OCI-LY3 (cell line): Measurements from ENCODE around the gene PHF24.
"Not testable (repeated sequence)": the region's sequence is repeated elsewhere in the genome, so short reads cannot be mapped to it uniquely, and the experiment has no call there.

Experiments used
- H2AFZ ChIP-seq: fragments of 200-600, 300-600 bp; shearing (Covaris generic); 2 replicates; pipeline ENCODE4 v1.6.0; 2014; ENCODE audit warnings: antibody characterized with exemption, low read depth, low read length
- H3K27ac ChIP-seq: fragments of 200-600, 300-600 bp; sonication (generic); 2 replicates; pipeline ENCODE4 v1.5.1; 2014; ENCODE audit warnings: mild to moderate bottlenecking, low read length, moderate library complexity, mixed read lengths
- H3K27me3 ChIP-seq: fragments of 200-600, 300-600 bp; sonication (generic); 2 replicates; pipeline ENCODE4 v1.6.1; 2014; ENCODE audit warnings: low read depth, low read length, mixed read lengths
- H3K36me3 ChIP-seq: fragments of 200-600, 300-600 bp; sonication (generic); replicated peaks from 2 replicates; pipeline ENCODE3; 2014; ENCODE audit warnings: low read depth, low read length, mixed read lengths
- H3K4me1 ChIP-seq: fragments of 300-600, 200-600 bp; sonication (generic); 2 replicates; pipeline ENCODE4 v1.6.1; 2014; ENCODE audit warnings: low read length, mixed read lengths
- H3K4me2 ChIP-seq: fragments of 200-600, 300-600 bp; sonication (generic); 2 replicates; pipeline ENCODE4 v1.6.1; 2014; ENCODE audit warnings: low read length, mixed read lengths
- H3K4me3 ChIP-seq: fragments of 300-600, 200-600 bp; sonication (generic); 2 replicates; pipeline ENCODE4 v1.5.1; 2014; ENCODE audit warnings: antibody characterized with exemption, mild to moderate bottlenecking, low read length, moderate library complexity
- H3K79me2 ChIP-seq: fragments of 300-600, 200-600 bp; shearing (Covaris generic); 2 replicates; pipeline ENCODE4 v1.6.1; 2014; ENCODE audit warnings: mild to moderate bottlenecking, low read length, mixed read lengths
- H3K9ac ChIP-seq: fragments of 300-600, 200-600 bp; shearing (Covaris generic); 2 replicates; pipeline ENCODE4 v1.6.0; 2014; ENCODE audit warnings: mild to moderate bottlenecking, low read length, moderate library complexity
- H3K9me3 ChIP-seq: fragments of 200-600, 300-600 bp; shearing (Covaris generic); 2 replicates; pipeline ENCODE4 v1.6.1; 2014; ENCODE audit warnings: low read length, mixed read lengths; ENCODE audit not compliant: insufficient read depth
- H4K20me1 ChIP-seq: fragments of 200-600, 300-600 bp; sonication (generic); 2 replicates; pipeline ENCODE4 v1.6.1; 2016; ENCODE audit warnings: low read length, mixed read lengths; ENCODE audit not compliant: insufficient read depth
- EZH2phosphoT487 ChIP-seq: fragments of 200-600 bp; shearing (Covaris generic); IDR thresholded peaks from 2 replicates; pipeline ENCODE4 v1.6.1; 2018; ENCODE audit warnings: antibody characterized with exemption, mixed run types, low read depth
- TF ChIP-seq, protein P1 (sequence below): fragments of 200-600, 300-600 bp; sonication (generic); IDR thresholded peaks from 2 replicates; pipeline ENCODE4 v1.5.1; 2014; ENCODE audit warnings: antibody characterized with exemption, low read length, low read depth

The PHF24 gene

GRCh38 chr9:35010351-35010958, 52.4 kb downstream of the PHF24 start:
- Histone ChIP-seq H3K79me2 (no peaks in the 10 kb centered on the region), H3K36me3 (peaks cover 14% of the 10 kb centered on the region), H3K27ac (no peak overlapping the region), H3K4me2 (no peak overlapping the region), H4K20me1 (no peaks in the 10 kb centered on the region), H3K27me3 (no peaks in the 10 kb centered on the region), H3K4me1 (no peaks in the 10 kb centered on the region), H3K9ac (no peak overlapping the region), H3K9me3 (peaks cover 13% of the 10 kb centered on the region; the same call in 1 of the 2 replicates), H2AFZ (no peak overlapping the region), H3K4me3 (no peak overlapping the region)
- no peak for TF ChIP-seq EZH2phosphoT487
- TF ChIP-seq, protein P1, sequence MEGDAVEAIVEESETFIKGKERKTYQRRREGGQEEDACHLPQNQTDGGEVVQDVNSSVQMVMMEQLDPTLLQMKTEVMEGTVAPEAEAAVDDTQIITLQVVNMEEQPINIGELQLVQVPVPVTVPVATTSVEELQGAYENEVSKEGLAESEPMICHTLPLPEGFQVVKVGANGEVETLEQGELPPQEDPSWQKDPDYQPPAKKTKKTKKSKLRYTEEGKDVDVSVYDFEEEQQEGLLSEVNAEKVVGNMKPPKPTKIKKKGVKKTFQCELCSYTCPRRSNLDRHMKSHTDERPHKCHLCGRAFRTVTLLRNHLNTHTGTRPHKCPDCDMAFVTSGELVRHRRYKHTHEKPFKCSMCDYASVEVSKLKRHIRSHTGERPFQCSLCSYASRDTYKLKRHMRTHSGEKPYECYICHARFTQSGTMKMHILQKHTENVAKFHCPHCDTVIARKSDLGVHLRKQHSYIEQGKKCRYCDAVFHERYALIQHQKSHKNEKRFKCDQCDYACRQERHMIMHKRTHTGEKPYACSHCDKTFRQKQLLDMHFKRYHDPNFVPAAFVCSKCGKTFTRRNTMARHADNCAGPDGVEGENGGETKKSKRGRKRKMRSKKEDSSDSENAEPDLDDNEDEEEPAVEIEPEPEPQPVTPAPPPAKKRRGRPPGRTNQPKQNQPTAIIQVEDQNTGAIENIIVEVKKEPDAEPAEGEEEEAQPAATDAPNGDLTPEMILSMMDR = no peak

DNA sequence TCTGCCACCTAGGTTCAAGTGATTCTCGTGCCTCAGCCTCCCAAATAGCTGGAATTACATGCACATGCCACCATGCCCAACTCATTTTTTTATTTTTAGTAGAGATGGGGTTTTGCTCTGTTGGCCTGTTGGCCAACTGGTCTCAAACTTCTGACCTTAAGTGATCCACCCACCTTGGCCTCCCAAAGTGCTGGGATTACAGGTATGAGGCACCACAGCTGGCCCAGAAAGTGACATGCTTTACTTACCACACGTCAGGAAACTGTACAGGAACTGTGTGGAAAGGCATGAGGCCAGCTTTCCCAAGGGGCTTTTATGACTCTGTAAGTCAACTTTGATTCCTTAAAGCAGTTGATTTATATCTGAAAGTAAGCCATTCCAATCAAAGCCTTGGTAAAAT, 56.4 kb downstream of the PHF24 start:
- Histone ChIP-seq H2AFZ (no peak overlapping the region), H3K4me1 (peaks cover 7% of the 10 kb centered on the region), H3K4me3 (no peak overlapping the region), H3K9me3 (peaks cover 16% of the 10 kb centered on the region; the same call in 1 of the 2 replicates), H4K20me1 (no peaks in the 10 kb centered on the region), H3K9ac (no peak overlapping the region), H3K79me2 (no peaks in the 10 kb centered on the region), H3K4me2 (no peak overlapping the region), H3K27ac (no peak overlapping the region), H3K36me3 (peaks cover 18% of the 10 kb centered on the region), H3K27me3 (no peaks in the 10 kb centered on the region)
- no peak for TF ChIP-seq EZH2phosphoT487
- TF ChIP-seq, protein P1 = no peak

DNA sequence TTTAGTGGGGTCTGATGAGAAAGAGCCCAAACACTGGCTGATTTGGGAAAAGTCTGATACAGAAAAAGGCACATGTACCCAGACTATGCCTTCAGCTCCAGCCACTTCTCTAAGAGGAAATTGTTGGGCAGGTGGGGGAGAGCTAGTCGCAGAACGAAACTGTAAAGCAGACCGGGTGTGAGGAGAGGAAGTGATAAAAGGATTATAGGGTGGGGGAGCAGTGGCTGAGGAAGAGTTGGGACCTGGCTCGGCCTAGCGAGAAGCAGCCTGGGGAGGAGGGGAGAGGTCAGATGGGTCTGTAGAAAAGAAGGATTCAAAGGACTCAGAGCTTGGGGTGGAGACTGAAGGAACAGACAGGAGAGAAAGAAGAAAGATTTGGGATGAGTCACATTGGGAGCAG, 65.4 kb downstream of the PHF24 start:
- Histone ChIP-seq H3K4me1 (peaks cover 17% of the 10 kb centered on the region), H3K4me2 (peak overlapping the region; percentile 64), H3K9ac (peak overlapping the region; percentile 35; the same call in 1 of the 2 replicates), H3K27ac (peak overlapping the region; percentile 62), H3K4me3 (peak overlapping the region; percentile 43; the same call in 1 of the 2 replicates)
- not testable (repeated sequence) for H4K20me1 ChIP-seq, H3K27me3 ChIP-seq, H2AFZ ChIP-seq, H3K36me3 ChIP-seq, H3K79me2 ChIP-seq, H3K9me3 ChIP-seq

- Histone ChIP-seq H3K36me3 (peaks cover 3% of the 10 kb centered on the region), H4K20me1 (no peaks in the 10 kb centered on the region), H3K9ac (no peak overlapping the region), H3K27ac (no peak overlapping the region), H3K4me3 (no peak overlapping the region), H3K27me3 (no peaks in the 10 kb centered on the region), H3K4me1 (peaks cover 17% of the 10 kb centered on the region), H2AFZ (no peak overlapping the region), H3K9me3 (no peaks in the 10 kb centered on the region), H3K79me2 (no peaks in the 10 kb centered on the region), H3K4me2 (no peak overlapping the region)
- TF ChIP-seq EZH2phosphoT487 = no peak
- TF ChIP-seq, protein P1 = no peak
Observed at GRCh38 chr9:35026671-35027070, 68.6 kb downstream of the PHF24 start.
